Smooth muscle cell (in vitro differentiated cells): ENCODE results near the gene AVPR2. TPM values are rescaled to one million over a fixed set of nuclear protein-coding genes. Genes with fewer than 3 reads are reported as not detected.

ENCODE experiments used
- DNase-seq: peaks from one replicate; lab custom pipeline; 2025; ENCODE audit not compliant: unreplicated experiment; lab: John Stamatoyannopoulos, UW
- H2AFZ ChIP-seq: fragments of 200-600 bp; sonication (generic); 2 replicates; pipeline ENCODE4 v1.6.0; 2016; ENCODE audit warnings: antibody characterized with exemption, low read depth, mild to moderate bottlenecking
- H3F3A ChIP-seq: fragments of 200-600 bp; sonication (generic); 2 replicates; pipeline ENCODE4 v1.6.0; 2017; ENCODE audit warnings: antibody characterized with exemption, low read depth
- H3K27ac ChIP-seq: fragments of 200-600 bp; sonication (generic); 2 replicates; pipeline ENCODE4 v1.5.1; 2016; ENCODE audit warnings: low read depth, mild to moderate bottlenecking
- H3K27me3 ChIP-seq: fragments of 200-600 bp; sonication (generic); 2 replicates; pipeline ENCODE4 v1.6.1; 2016; ENCODE audit warnings: low read depth, mild to moderate bottlenecking
- H3K36me3 ChIP-seq: fragments of 200-600 bp; sonication (generic); 2 replicates; pipeline ENCODE4 v1.5.1; 2016; ENCODE audit warnings: low read depth
- H3K4me1 ChIP-seq: fragments of 200-600 bp; sonication (generic); 2 replicates; pipeline ENCODE4 v1.5.1; 2016; ENCODE audit warnings: low read depth
- H3K4me2 ChIP-seq: fragments of 200-600 bp; sonication (generic); 2 replicates; pipeline ENCODE4 v1.6.0; 2016; ENCODE audit warnings: mild to moderate bottlenecking
- H3K4me3 ChIP-seq: fragments of 200-600 bp; sonication (generic); 2 replicates; pipeline ENCODE4 v1.5.1; 2016; ENCODE audit warnings: mild to moderate bottlenecking
- H3K79me2 ChIP-seq: fragments of 200-600 bp; sonication (generic); 2 replicates; pipeline ENCODE4 v1.6.0; 2016; ENCODE audit warnings: low read depth, mild to moderate bottlenecking
- H3K9ac ChIP-seq: fragments of 200-600 bp; sonication (generic); 2 replicates; pipeline ENCODE4 v1.6.0; 2016; ENCODE audit warnings: low read depth
- H3K9me3 ChIP-seq: fragments of 200-600 bp; sonication (generic); replicated peaks from 2 replicates; pipeline ENCODE4 v1.5.1; 2016; ENCODE audit warnings: low read depth
- H4K20me1 ChIP-seq: fragments of 200-600 bp; sonication (generic); 2 replicates; pipeline ENCODE4 v1.6.0; 2016; ENCODE audit warnings: low read depth
- CTCF ChIP-seq: fragments of 200-600 bp; sonication (generic); IDR thresholded peaks from 2 replicates; pipeline ENCODE4 v1.5.1; 2017; ENCODE audit warnings: borderline replicate concordance, mild to moderate bottlenecking, antibody characterized with exemption; ENCODE audit not compliant: insufficient read depth, poor library complexity, severe bottlenecking
- WGBS: methylation state at CpG from one replicate; pipeline ENCODE4 v1.1.7; 2016; ENCODE audit warnings: low lambda C conversion rate; 5-methylcytosine and 5-hydroxymethylcytosine counted together
- polyA plus RNA-seq: library from polyadenylated mRNA; unstranded; fragments of >200 nt; fragmentation: Nextera tagmentation; extraction: Ambion mirVana; gene quantifications from 2 replicates; pipeline ENCODE4 v1.2.1, GENCODE V29; 2016
- total RNA-seq: library from RNA; depleted of rRNA; stranded (reverse); fragments of >200 nt; gene quantifications from 2 replicates; pipeline ENCODE4 v1.2.3, GENCODE V29; 2014

Gene AVPR2
- total and polyA plus RNA-seq, 2 experiments from 2014 or later: not detected

- no peaks in the 10 kb centered on the region for H3K36me3 ChIP-seq
- no peak overlapping the region for H3K27ac ChIP-seq
- H3K27me3 ChIP-seq: no peaks in the 10 kb centered on the region
- WGBS: 97% methylated on average over 17 of the region's 17 CpGs
- no peaks in the 10 kb centered on the region for H4K20me1 ChIP-seq
- TF ChIP-seq CTCF: no peak
- no peaks in the 10 kb centered on the region for H3F3A ChIP-seq
- no peaks in the 10 kb centered on the region for H3K4me1 ChIP-seq
- no peak overlapping the region for H3K4me2 ChIP-seq
- no peaks in the 10 kb centered on the region for H3K9me3 ChIP-seq
- no peak for DNase-seq
- H3K79me2 ChIP-seq: no peaks in the 10 kb centered on the region
- H3K4me3 ChIP-seq: no peak overlapping the region
- no peak overlapping the region for H2AFZ ChIP-seq
- H3K9ac ChIP-seq: no peak overlapping the region
Observed at GRCh38 chrX:153913701-153914100, 9.2 kb downstream of the AVPR2 start.

GRCh38 chrX:153917869-153918268 is 13.4 kb downstream of the AVPR2 start:
- Histone ChIP-seq H3F3A (no peaks in the 10 kb centered on the region), H3K4me1 (no peaks in the 10 kb centered on the region), H3K27me3 (no peaks in the 10 kb centered on the region), H3K9me3 (no peaks in the 10 kb centered on the region), H3K9ac (no peak overlapping the region), H3K79me2 (no peaks in the 10 kb centered on the region), H3K27ac (no peak overlapping the region), H2AFZ (no peak overlapping the region), H3K36me3 (no peaks in the 10 kb centered on the region), H4K20me1 (no peaks in the 10 kb centered on the region), H3K4me3 (no peak overlapping the region), H3K4me2 (no peak overlapping the region)
- TF ChIP-seq CTCF: no peak
- WGBS: 81% methylated on average over 6 of the region's 6 CpGs
- no peak for DNase-seq

- no peak overlapping the region for H3K4me3 ChIP-seq
- WGBS: 87% methylated on average over 13 of the region's 13 CpGs
- no peak overlapping the region for H3K9ac ChIP-seq
- no peaks in the 10 kb centered on the region for H3K4me1 ChIP-seq
- H3K27me3 ChIP-seq: no peaks in the 10 kb centered on the region
- no peak overlapping the region for H2AFZ ChIP-seq
- H3K4me2 ChIP-seq: no peak overlapping the region
- H3K9me3 ChIP-seq: no peaks in the 10 kb centered on the region
- no peak for TF ChIP-seq CTCF
- no peaks in the 10 kb centered on the region for H3F3A ChIP-seq
- no peaks in the 10 kb centered on the region for H3K79me2 ChIP-seq
- no peaks in the 10 kb centered on the region for H4K20me1 ChIP-seq
- H3K27ac ChIP-seq: no peak overlapping the region
- no peaks in the 10 kb centered on the region for H3K36me3 ChIP-seq
- DNase-seq: no peak
Observed at GRCh38 chrX:153919281-153919680, 14.8 kb downstream of the AVPR2 start.

- no peaks in the 10 kb centered on the region for H3K9me3 ChIP-seq
- H3K4me1 ChIP-seq: no peaks in the 10 kb centered on the region
- TF ChIP-seq CTCF: no peak
- no peaks in the 10 kb centered on the region for H3K79me2 ChIP-seq
- no peaks in the 10 kb centered on the region for H4K20me1 ChIP-seq
- H3K4me3 ChIP-seq: no peak overlapping the region
- no peak for DNase-seq
- H2AFZ ChIP-seq: no peak overlapping the region
- whole genome bisulfite sequencing: 91% methylated on average over 14 of the region's 14 CpGs
- no peak overlapping the region for H3K4me2 ChIP-seq
- no peak overlapping the region for H3K9ac ChIP-seq
- no peaks in the 10 kb centered on the region for H3F3A ChIP-seq
- H3K27ac ChIP-seq: no peak overlapping the region
- H3K36me3 ChIP-seq: no peaks in the 10 kb centered on the region
- H3K27me3 ChIP-seq: no peaks in the 10 kb centered on the region
Observed at GRCh38 chrX:153920546-153920945, 16.1 kb downstream of the AVPR2 start.
